ENCODE results near the gene ZNF618. TPM values are rescaled to one million over a fixed set of nuclear protein-coding genes. Genes with fewer than 3 reads are reported as not detected.

Gene ZNF618
- total RNA-seq, 1 experiment from 2014 or later = 22.0 TPM

GRCh38 chr9:114058688-114059046 lies 182.6 kb downstream of the ZNF618 start:
- POLR2A ChIA-PET = no interaction called here
- no peak for DNase-seq (ENCODE audit: low spot score)
- CTCF ChIA-PET = interaction anchor here (0.7 to 2.2 kb wide), 3 partner anchors 11 to 321 kb away, joined by 3 to 11 read pairs (median 6); no protein-coding TSS in a partner anchor
- no peaks in the 10 kb centered on the region for H3K36me3 Mint-ChIP-seq
- 0 out of 2 replicates have a peak, but pooled peaks cover 3% of the 10 kb centered on the region for H3K4me1 Mint-ChIP-seq
- no peaks in the 10 kb centered on the region; the same call in 1 of the 2 replicates for H3K27me3 Mint-ChIP-seq (ENCODE audit: low read depth)
- no peaks in the 10 kb centered on the region for H3K9me3 Mint-ChIP-seq
- no peak for ATAC-seq
- H3K4me3 Mint-ChIP-seq = no peak overlapping the region
- no peak for TF ChIP-seq GTF2I (CRISPR knock-in tag; conservative IDR thresholded peaks at IDR 0.05)
- TF ChIP-seq ZNF396 (CRISPR knock-in tag; IDR thresholded peaks at IDR 0.05; ENCODE audit: borderline replicate concordance) = no peak
- no peak for TF ChIP-seq FOXK1 (CRISPR knock-in tag; IDR thresholded peaks at IDR 0.05)
- no peak overlapping the region for H3K27ac Mint-ChIP-seq

GRCh38 chr9:114059047-114059803 lies 183.1 kb downstream of the ZNF618 start:
- no peaks in the 10 kb centered on the region for H3K36me3 Mint-ChIP-seq
- no peak for TF ChIP-seq CTCF (IDR thresholded peaks at IDR 0.05)
- no peak for TF ChIP-seq GABPB1 (CRISPR knock-in tag; IDR thresholded peaks at IDR 0.05)
- TF ChIP-seq TP53 (CRISPR knock-in tag; IDR thresholded peaks at IDR 0.05) = no peak
- no peak for TF ChIP-seq TEAD4 (CRISPR knock-in tag; IDR thresholded peaks at IDR 0.05)
- no peak for TF ChIP-seq ZNF425 (CRISPR knock-in tag; conservative IDR thresholded peaks at IDR 0.05)
- TF ChIP-seq IRF1 (CRISPR knock-in tag; IDR thresholded peaks at IDR 0.05) = no peak
- ATAC-seq (no peak), DNase-seq (ENCODE audit: low spot score) (no peak)
- ChIA-PET CTCF (interaction anchor here (0.7 to 2.2 kb wide), 3 partner anchors 12 to 322 kb away, joined by 3 to 11 read pairs (median 6); no protein-coding TSS in a partner anchor), POLR2A (no interaction called here)
- no peak overlapping the region for H3K4me3 Mint-ChIP-seq
- H3K4me1 Mint-ChIP-seq = 0 out of 2 replicates have a peak, but pooled peaks cover 3% of the 10 kb centered on the region
- H3K9me3 Mint-ChIP-seq = no peaks in the 10 kb centered on the region
- H3K27me3 Mint-ChIP-seq (ENCODE audit: low read depth) = no peaks in the 10 kb centered on the region; the same call in 1 of the 2 replicates
- H3K27ac Mint-ChIP-seq = no peak overlapping the region

- DNase-seq (ENCODE audit: low spot score) (no peak), ATAC-seq (no peak)
- no peak overlapping the region for H3K27ac Mint-ChIP-seq
- no peaks in the 10 kb centered on the region for H3K9me3 Mint-ChIP-seq
- H3K36me3 Mint-ChIP-seq = no peaks in the 10 kb centered on the region
- 0 out of 2 replicates have a peak, but pooled peaks cover 3% of the 10 kb centered on the region for H3K4me1 Mint-ChIP-seq
- ChIA-PET POLR2A (no interaction called here), CTCF (interaction anchor here (2.2 kb wide), 1 partner anchor 22 kb away, joined by 11 read pairs; no protein-coding TSS in a partner anchor)
- no peak overlapping the region for H3K4me3 Mint-ChIP-seq
- no peaks in the 10 kb centered on the region; the same call in 1 of the 2 replicates for H3K27me3 Mint-ChIP-seq (ENCODE audit: low read depth)
- TF ChIP-seq SMAD3 (CRISPR knock-in tag; IDR thresholded peaks at IDR 0.05; ENCODE audit: borderline replicate concordance) (no peak), NR1H2 (CRISPR knock-in tag; IDR thresholded peaks at IDR 0.05) (no peak)
These were observed 184.0 kb downstream of the ZNF618 start for GRCh38 chr9:114060070-114060469.

GRCh38 chr9:114060711-114061110 lies 184.6 kb downstream of the ZNF618 start:
- CTCF ChIA-PET = no interaction called here
- POLR2A ChIA-PET = no interaction called here
- Mint-ChIP-seq H3K4me3 (no peak overlapping the region), H3K9me3 (no peaks in the 10 kb centered on the region), H3K36me3 (no peaks in the 10 kb centered on the region), H3K27me3 (ENCODE audit: low read depth) (no peaks in the 10 kb centered on the region; the same call in 1 of the 2 replicates), H3K27ac (no peak overlapping the region), H3K4me1 (no peaks in the 10 kb centered on the region)
- ATAC-seq = no peak
- no peak for DNase-seq (ENCODE audit: low spot score)
- TF ChIP-seq MYBL2 (CRISPR knock-in tag; IDR thresholded peaks at IDR 0.05) = no peak
- no peak for TF ChIP-seq RELA (CRISPR knock-in tag; IDR thresholded peaks at IDR 0.05; ENCODE audit: borderline replicate concordance)
- TF ChIP-seq ZNF671 (CRISPR knock-in tag; IDR thresholded peaks at IDR 0.05) = no peak
- TF ChIP-seq SMAD3 (CRISPR knock-in tag; IDR thresholded peaks at IDR 0.05; ENCODE audit: borderline replicate concordance) = no peak
- TF ChIP-seq STAT6 (CRISPR knock-in tag; conservative IDR thresholded peaks at IDR 0.05; ENCODE audit: low read depth) = no peak
- TF ChIP-seq AFF4 (CRISPR knock-in tag; IDR thresholded peaks at IDR 0.05; ENCODE audit: borderline replicate concordance) = no peak
- no peak for TF ChIP-seq ZNF423 (CRISPR knock-in tag; IDR thresholded peaks at IDR 0.05)
